GM19099 (cell line): ENCODE results near the gene CHCHD6.

ENCODE experiments used
- POLR2A ChIP-seq: IDR thresholded peaks from 3 replicates; pipeline ENCODE4 v1.6.1; 2011; ENCODE audit warnings: low read depth; ENCODE audit not compliant: insufficient read length; ENCODE audit errors: extremely low read depth

The CHCHD6 gene

GRCh38 chr3:126737527-126737926 is 33.5 kb downstream of the CHCHD6 start:
- no peak for TF ChIP-seq POLR2A

- no peak for TF ChIP-seq POLR2A
Measured at GRCh38 chr3:126742057-126742456, 38.0 kb downstream of the CHCHD6 start.

- TF ChIP-seq POLR2A, result no peak
Measured at GRCh38 chr3:126743350-126743749, 39.3 kb downstream of the CHCHD6 start.

GRCh38 chr3:126743781-126744180 is 39.7 kb downstream of the CHCHD6 start:
- TF ChIP-seq POLR2A, result no peak

GRCh38 chr3:126745760-126746394 is 41.8 kb downstream of the CHCHD6 start:
- no peak for TF ChIP-seq POLR2A

GRCh38 chr3:126746395-126747177 is 42.5 kb downstream of the CHCHD6 start:
- TF ChIP-seq POLR2A, result no peak

- no peak for TF ChIP-seq POLR2A
Measured at GRCh38 chr3:126747768-126748167, 43.7 kb downstream of the CHCHD6 start.

- no peak for TF ChIP-seq POLR2A
Measured at GRCh38 chr3:126748701-126749546, 44.9 kb downstream of the CHCHD6 start.

GRCh38 chr3:126749547-126749875 is 45.5 kb downstream of the CHCHD6 start:
- TF ChIP-seq POLR2A, result no peak

- TF ChIP-seq POLR2A, result no peak
Measured at GRCh38 chr3:126749931-126750755, 46.1 kb downstream of the CHCHD6 start.

- no peak for TF ChIP-seq POLR2A
Measured at GRCh38 chr3:126750756-126751121, 46.7 kb downstream of the CHCHD6 start.

- TF ChIP-seq POLR2A, result no peak
Measured at GRCh38 chr3:126751611-126752302, 47.7 kb downstream of the CHCHD6 start.

GRCh38 chr3:126752303-126753190 is 48.5 kb downstream of the CHCHD6 start:
- TF ChIP-seq POLR2A, result no peak

GRCh38 chr3:126753191-126754160 is 49.4 kb downstream of the CHCHD6 start:
- TF ChIP-seq POLR2A, result no peak
